GM19099 (cell line): ENCODE measurements around the gene IFNL3.

ENCODE experiments used
- POLR2A ChIP-seq: IDR thresholded peaks from 3 replicates; pipeline ENCODE4 v1.6.1; 2011; ENCODE audit warnings: low read depth; ENCODE audit not compliant: insufficient read length; ENCODE audit errors: extremely low read depth

IFNL3 gene

DNA sequence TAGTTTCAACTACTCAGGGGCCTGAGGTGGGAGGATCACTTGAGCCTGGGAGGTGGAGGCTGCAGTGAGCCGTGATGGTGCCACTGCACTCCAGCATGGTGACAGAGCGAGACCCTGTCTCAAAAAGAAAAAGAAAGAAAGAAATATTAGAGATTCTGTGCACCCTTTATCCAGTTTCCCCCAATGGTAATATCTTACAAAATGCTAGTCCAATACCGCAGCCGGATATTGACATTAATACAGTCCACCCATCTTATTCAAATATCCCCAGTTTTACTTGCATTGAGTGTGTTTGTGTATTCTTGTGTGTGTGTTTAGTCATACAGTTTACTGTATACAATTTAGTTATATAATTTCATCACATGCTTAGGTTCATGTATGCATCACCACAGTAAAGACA is 12.4 kb upstream of the IFNL3 start:
- TF ChIP-seq POLR2A: no peak

DNA sequence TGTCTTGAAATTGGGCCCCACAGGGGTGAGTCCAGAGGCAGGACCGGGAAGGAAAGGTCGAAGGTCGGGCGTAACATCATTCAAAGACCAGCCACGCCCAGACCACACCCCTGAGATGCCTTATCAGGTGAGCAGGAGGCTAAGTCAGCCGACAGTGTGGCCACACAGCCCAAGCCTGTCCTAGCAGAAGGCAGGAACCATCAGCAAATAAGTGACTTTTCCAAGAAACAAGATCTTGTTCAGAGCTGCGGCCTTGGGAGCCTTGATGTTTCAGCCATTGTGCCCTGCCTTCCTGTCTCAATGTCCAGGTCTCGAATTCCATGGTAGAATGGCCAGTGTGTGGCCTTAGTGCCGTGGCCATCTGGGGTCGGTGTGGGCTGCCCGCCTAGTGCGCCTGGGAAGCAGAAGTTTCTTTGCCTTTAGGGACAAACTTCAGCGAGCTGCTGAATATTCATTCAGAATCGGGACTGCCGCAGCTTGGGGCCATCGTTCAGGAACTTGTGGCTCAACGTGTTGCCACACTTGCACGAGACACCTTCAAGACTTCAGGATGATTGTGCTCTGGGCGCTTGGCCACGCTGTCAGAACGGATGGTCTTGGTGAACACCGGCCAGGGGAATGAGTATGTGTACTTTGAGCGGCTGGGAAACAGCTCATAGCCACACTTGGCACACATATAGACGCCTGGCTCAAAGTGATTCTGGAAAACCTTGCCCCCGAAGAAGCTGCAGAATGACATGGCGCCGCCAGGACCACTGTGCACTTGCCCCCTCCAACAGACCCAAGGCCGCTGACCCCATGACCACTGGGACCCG is 9.9 kb upstream of the IFNL3 start:
- TF ChIP-seq POLR2A: no peak

DNA sequence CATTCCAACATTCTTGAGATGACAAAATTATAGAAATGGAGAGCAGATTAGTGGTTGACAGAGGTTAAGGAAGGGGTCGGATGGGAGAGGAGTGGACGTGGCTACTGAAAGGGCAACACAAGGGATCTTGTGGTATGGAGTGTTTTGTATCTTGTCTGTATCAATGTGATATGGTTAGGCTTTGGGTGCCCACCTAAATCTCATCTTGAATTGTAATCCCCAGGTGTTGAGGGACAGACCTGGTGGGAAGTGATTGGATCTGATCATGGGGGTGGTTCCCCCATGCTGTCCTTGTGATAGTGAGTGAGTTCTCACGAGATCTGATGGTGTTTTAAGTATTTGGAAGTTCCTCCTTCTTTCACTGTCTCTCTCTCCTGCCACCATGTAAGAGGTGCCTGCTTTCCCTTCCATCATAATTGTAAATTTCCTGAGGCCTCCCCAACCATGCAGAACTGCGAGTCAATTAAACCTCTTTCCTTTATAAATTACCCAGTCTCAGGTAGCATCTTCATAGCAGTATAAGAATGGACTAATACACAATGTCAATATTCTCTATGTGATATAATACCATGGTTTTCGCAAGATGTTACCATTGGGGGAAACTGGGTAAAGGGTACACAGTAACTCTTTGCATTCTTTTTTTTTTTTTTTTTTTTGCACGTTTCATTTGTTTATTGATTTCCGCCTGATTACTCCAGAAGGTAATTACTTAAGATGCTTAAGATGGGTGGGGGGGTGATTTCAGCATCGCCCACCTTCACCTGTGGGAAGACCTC is 8.8 kb upstream of the IFNL3 start:
- TF ChIP-seq POLR2A: no peak

DNA sequence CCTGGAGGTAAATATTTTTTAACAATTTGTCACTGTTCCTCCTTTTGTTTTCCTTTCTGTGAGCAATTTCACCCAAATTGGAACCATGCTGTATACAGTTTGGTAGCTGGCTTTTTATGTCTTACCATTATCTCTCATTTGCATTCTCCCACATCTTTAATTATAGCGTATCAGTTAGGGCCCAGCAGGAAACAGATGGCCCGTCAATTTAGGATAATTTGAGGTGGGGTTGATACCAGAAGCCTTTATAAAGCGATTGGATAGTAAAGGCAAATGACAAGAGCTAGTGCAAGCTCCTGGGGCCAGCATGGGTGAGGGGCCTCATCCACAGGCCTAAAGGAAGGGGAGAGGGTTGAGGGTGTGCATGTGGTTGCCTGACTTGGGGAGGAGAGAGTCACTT is 7.7 kb upstream of the IFNL3 start:
- no peak for TF ChIP-seq POLR2A

DNA sequence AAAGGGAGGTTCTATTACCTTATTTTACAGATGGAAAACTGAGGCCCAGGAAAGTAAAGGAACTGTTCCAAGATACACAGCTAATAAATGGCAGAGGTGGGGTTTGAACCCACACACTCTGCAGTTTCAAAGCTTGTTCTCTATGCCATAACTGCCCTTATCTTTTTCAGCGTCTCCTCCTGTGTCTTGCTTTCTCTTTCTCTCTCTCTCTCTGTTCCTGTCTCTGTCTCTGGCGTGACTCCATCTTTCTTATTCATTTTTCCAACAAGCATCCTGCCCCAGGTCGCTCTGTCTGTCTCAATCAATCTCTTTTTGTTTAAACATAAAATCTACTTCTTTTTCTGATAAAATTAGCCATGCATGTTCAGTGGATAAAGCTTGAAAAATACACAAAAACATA is 7.0 kb upstream of the IFNL3 start:
- no peak for TF ChIP-seq POLR2A

DNA sequence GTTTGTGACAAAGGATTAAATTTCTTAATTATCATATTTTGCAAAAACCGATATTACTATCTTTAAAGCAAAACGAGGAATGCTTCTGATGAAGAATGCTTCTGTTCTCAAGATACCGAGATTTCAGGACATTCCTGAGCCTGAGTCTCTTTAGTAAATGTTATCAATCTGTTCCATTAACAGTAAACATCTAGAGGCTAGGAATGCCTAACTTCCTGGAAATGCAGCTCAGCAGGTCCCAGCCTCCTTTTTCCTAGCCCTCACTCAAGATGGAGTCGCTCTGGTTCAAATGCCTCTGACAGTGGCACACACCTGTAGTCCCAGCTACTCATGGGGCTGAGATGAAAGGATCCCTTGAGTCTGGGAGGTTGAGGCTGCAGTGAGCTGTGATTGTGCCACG is 6.3 kb upstream of the IFNL3 start:
- TF ChIP-seq POLR2A: no peak

DNA sequence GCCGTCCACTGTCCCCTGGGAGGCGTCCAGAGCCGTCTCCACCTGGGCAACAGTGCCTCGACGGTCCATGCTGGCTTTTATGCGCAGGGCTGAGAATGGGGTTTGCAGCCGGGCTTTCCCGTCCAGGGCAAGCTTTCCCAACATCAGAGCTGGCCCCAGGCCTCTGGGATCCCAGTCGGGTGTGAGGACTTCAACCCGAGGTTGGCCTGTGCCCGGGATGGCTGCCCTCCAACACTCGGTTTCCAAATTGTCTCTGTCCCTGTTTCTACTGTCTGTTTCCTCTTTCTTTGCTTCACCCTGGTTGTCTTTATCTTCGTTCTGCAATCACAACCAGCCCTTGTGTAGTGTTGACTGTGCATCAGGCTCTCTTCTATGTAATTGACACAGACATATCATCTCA is 4.0 kb upstream of the IFNL3 start, which contains the start of gene IFNL4:
IFNL4 (minus strand) TSS at position 51 of the 400 bp plus-strand sequence.
- no peak for TF ChIP-seq POLR2A

DNA sequence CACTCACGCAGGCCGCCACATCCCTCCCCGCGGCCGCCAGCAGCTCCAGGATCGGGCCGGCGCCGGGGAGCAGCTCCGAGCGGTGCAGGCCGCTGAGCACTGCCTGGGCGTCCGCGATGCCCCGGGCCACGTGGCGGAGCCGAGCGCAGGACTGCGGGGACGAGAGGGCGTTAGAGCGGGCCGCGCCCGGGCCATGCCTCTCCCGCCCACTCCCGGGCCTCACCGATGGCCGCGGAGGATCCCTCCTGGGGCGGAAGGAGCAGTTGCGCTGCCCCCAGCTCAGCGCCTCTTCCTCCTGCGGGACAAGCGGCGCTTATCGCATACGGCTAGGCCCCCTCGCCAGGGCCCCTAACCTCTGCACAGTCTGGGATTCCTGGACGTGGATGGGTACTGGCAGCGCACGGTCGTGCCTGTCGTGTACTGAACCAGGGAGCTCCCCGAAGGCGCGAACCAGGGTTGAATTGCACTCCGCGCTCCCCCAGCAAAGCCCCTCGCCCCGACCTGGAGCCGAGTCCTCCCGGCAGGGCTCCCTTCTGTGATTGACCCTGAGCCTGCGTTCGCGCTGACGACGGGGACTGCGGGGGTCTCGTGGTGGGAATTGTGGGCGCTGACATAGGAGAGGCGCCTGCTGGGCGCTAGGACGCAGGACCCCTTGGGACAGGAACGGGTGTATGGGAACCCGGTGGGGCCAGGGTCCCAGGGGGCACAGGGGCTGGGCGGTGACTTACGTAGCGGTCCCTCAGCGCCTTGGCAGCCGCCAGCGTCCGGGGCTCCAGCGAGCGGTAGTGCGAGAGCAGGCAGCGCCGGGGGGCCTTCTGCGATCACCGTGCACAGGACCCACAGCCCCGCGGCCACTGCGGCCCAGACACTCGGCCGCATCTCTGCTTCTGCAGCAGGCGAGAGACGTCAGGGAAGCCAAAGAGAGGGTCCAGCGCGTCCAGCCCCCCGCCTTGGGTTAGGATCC is 3.2 kb upstream of the IFNL3 start:
- TF ChIP-seq POLR2A: no peak

DNA sequence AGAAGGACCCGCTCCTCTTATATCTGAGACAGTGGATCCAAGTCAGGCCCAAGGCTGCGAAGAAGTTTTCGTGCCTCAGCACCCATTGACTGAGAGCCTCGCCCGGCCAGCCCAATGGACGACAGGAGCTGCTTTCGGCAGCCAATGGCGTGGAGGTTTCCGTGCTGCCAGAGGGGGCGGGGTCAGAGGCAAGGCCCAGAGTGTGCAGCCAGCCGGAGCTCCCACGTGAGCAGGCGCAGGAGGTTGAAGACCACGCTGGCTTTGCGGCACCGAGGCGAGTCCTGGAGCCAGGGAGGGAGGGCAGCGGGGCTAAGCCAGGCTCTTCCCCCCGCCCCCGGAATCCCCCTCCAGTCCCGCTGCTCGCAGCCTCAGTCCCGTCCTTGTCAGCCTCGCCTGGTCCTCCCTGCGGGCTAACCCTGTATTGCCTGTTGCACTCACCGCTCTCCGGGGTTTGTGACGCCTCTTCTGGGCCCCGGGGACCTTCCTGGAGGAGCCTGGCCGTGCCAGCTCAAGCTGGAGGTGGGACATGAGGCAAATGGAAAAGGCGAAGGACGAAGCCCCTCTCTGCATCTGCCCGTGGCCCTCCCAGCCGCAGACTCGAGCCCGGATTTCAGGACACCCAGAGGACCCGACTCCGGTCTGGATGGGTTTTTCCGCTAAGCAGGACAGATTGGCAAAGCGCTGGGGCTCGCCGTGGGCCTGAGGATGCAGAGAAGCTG is 2.3 kb upstream of the IFNL3 start:
- TF ChIP-seq POLR2A: no peak

DNA sequence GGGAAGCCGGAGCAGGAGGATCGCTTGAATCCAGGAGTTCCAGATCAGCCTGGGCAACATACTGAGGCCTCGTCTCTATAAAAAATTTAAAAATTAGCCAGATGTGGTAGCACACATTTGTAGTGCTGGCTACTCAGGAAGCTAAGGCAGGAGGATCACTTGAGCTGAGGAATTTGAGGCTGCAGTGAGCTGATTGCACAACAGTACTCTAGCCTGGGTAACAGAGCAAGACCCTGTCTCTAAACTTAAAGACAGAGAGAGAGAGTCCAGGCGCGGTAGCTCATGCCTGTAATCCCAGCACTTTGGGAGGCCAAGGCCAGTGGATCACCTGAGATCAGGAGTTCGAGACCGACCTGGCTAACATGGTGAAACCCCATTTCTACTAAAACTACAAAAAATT is 4.4 kb downstream of the IFNL3 start:
- TF ChIP-seq POLR2A: no peak

DNA sequence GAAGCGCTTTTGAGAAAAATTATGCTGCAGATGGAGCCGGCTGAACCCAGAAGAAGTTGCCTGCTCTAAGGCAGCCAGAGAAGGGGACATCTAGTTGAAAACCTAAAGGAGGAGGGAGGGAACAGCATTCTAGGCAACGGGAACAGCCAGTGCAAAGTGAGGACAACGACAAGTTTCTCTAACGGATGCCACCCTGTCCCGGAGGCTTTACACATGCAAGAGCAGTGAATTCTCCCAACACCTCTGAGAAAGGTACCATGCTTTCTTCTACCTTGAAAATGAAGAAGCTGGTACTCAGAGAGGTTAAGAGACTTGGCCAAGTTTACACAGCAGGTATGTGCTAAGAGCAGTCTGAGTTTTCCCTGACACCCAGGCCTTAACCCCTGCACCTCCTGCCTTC is 5.9 kb downstream of the IFNL3 start:
- TF ChIP-seq POLR2A: no peak

DNA sequence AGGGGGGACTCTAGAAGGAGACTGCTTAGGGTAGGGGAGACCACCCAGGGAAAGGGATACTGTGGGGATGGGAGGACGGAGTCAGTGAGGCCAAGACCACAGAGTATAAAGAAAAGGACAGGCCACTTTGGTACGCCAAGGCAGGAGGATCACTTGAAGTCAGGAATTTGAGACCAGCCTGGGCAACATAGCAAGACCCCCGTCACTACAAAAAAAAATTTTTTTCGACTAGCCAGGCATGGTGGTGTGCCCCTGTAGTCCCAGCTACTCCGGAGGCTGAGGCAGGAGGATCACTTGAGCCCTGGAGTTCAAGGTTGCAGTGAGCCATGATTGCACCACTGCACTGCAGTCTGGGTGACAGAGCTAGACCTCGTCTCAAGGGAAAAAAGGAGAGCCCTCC is 6.6 kb downstream of the IFNL3 start:
- TF ChIP-seq POLR2A: no peak

DNA sequence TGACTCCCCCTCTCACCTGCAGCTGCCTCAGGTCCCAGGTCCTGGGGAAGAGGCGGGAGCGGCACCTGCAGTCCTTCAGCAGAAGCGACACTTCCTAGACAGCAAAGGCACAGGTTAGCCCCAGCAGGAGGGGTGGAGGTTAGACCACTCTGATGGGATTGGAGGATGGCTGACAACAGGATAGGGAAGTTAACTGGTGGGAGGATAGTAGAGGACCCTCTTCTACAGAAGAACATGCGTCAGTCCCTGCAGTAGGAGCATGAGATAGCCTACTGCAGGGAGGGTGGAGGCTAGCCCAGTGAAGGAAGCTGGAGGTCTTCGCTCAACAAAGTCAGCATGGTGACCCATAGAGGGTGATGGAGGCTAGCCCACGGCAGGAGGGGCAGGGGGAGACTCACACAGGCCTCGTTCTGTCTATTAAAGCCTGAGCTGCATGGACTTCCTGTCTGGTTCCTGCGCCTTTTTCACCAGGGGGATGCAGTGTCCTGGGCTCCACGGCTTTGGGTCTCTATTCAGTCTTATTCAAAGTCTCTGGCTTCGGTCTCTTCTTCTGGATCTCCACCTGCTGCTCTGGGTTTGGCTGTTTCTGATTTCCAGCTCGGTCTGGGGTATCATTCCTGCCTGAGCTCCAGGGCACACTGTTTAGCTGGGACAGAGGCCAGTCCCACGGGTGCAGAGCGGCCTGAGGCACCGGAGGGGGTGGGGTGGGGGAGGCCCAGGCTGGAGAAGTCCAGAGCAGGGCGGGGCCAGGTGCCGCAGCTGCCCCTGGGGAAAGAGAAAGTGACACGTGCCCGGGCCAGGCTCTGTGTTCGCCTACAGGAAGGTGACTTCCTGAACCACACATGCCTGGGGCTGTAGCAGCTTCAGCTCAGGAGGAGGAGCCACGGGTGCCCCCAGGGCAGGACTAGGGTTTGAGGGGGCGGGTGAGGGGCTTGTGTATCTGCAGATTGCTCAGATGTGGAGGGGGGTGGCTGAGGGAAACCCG is 7.3 kb downstream of the IFNL3 start:
- peak; percentile 18 for TF ChIP-seq POLR2A

DNA sequence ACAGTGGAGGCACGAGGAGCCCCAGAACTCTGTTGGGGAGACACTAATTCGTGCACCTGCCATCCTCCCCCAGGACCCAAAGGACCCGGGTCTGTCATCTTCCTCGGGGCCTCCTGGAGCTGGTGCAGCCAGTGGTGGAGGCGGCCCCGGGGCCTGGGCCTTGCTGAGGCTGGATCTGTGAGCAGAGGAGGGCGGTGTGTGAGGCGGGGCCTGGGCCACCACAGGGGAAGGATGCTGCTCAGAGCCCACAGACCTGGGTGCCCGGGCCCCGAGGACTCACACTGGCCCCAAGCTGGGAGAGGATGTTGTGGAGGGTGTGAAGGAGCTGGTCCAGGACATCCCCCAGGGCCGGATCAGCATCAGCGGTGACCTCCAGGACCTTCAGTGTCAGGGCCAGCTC is 8.3 kb downstream of the IFNL3 start:
- no peak for TF ChIP-seq POLR2A

DNA sequence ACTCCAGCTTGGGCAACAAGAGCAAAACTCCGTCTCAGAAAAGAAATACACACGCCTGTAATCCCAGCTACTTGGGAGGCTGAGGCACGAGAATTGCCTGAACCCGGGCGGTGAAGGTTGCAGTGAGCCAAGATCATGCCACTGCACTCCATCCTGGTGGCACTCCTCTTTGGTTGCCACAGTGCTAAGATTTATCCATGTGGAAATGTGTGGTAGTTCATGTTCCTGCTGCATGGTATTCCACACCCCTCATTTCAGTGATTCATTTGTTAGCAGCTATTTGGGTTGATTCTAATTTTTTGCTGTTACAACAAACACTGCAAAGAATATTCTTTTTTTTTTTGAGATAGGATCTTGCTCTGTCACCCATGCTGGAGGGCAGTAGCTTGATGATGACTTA is 12.1 kb downstream of the IFNL3 start:
- no peak for TF ChIP-seq POLR2A
